DOHH2 (cell line): ENCODE results near the gene MAP3K20.

Source experiments
- H3F3A ChIP-seq: fragments of 200-600 bp; sonication (generic), shearing (Covaris generic); 2 replicates; pipeline ENCODE4 v1.6.0; 2016; ENCODE audit warnings: antibody characterized with exemption, mild to moderate bottlenecking; ENCODE audit not compliant: control insufficient read depth, insufficient read depth
- H3K27ac ChIP-seq: fragments of 200-600 bp; sonication (generic); 2 replicates; pipeline ENCODE4 v1.5.1; 2014; ENCODE audit warnings: low read depth, mild to moderate bottlenecking, low read length, moderate library complexity
- H3K27me3 ChIP-seq: fragments of 200-600 bp; sonication (generic); 2 replicates; pipeline ENCODE4 v1.6.1; 2014; ENCODE audit warnings: mild to moderate bottlenecking, low read length, mixed read lengths; ENCODE audit not compliant: control insufficient read depth
- H3K36me3 ChIP-seq: fragments of 200-600 bp; sonication (generic); 2 replicates; pipeline ENCODE4 v1.6.1; 2014; ENCODE audit warnings: mild to moderate bottlenecking, low read length, moderate library complexity, mixed read lengths; ENCODE audit not compliant: control insufficient read depth
- H3K4me1 ChIP-seq: fragments of 200-600 bp; sonication (generic); 2 replicates; pipeline ENCODE4 v1.6.1; 2014; ENCODE audit warnings: mild to moderate bottlenecking, low read length, mixed read lengths; ENCODE audit not compliant: control insufficient read depth
- H3K4me2 ChIP-seq: fragments of 200-600 bp; sonication (generic); 2 replicates; pipeline ENCODE4 v1.6.0; 2014; ENCODE audit warnings: mild to moderate bottlenecking, low read length, moderate library complexity
- H3K4me3 ChIP-seq: fragments of 200-600 bp; sonication (generic); 2 replicates; pipeline ENCODE4 v1.5.1; 2014; ENCODE audit warnings: mild to moderate bottlenecking, low read length, mixed read lengths
- H3K79me2 ChIP-seq: fragments of 200-600 bp; sonication (generic); 2 replicates; pipeline ENCODE4 v1.6.1; 2014; ENCODE audit warnings: mild to moderate bottlenecking, low read length, mixed read lengths; ENCODE audit not compliant: control insufficient read depth
- H3K9me2 ChIP-seq: fragments of 200-600 bp; sonication (generic); replicated peaks from 2 replicates; pipeline ENCODE4 v1.6.1; 2014; ENCODE audit warnings: mild to moderate bottlenecking, low read length, mixed read lengths; ENCODE audit not compliant: control insufficient read depth
- H3K9me3 ChIP-seq: fragments of 200-600 bp; sonication (generic); 2 replicates; pipeline ENCODE4 v1.6.1; 2014; ENCODE audit warnings: antibody characterized with exemption, low read length, mixed read lengths; ENCODE audit not compliant: control insufficient read depth, insufficient read depth
- H4K20me1 ChIP-seq: fragments of 200-600 bp; sonication (generic); 2 replicates; pipeline ENCODE4 v1.6.0; 2014; ENCODE audit warnings: low read depth, mild to moderate bottlenecking, antibody characterized with exemption, low read length, moderate library complexity; ENCODE audit not compliant: control insufficient read depth, insufficient read depth
- EZH2phosphoT487 ChIP-seq: fragments of 200-600 bp; sonication (generic); IDR thresholded peaks from 2 replicates; pipeline ENCODE4 v1.6.1; 2017; ENCODE audit warnings: borderline replicate concordance, mild to moderate bottlenecking, antibody characterized with exemption, low read length, moderate library complexity, mixed read lengths
- TF ChIP-seq, protein P1 (sequence below): fragments of 200-600 bp; sonication (generic); IDR thresholded peaks from one replicate; pipeline ENCODE4 v1.5.1; 2014; ENCODE audit warnings: antibody characterized with exemption, mild to moderate bottlenecking, low read depth, low read length; ENCODE audit not compliant: poor library complexity, severe bottlenecking

Gene MAP3K20

DNA sequence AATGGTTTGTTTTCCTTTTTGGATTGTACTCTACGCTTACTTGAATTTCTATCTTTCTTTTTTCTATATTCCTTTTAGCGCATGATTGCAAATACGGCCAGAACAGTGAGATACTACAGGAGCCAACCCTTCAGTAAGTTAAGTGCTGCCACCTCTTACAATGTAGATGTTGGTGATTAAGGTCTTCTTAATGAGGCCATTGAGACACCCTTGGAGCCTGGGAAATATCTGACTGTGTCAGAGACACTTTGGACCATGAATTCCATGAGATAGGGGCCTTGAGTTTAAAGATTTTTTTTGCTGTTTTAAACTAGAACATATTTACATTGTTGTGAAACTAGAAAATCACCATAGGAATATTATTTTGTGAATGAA, 27.1 kb upstream of the MAP3K20 start:
- Histone ChIP-seq H3K36me3 (no peaks in the 10 kb centered on the region), H4K20me1 (no peaks in the 10 kb centered on the region), H3K4me1 (no peaks in the 10 kb centered on the region), H3K4me3 (no peak overlapping the region), H3K27me3 (no peaks in the 10 kb centered on the region), H3K79me2 (no peaks in the 10 kb centered on the region), H3F3A (no peaks in the 10 kb centered on the region), H3K9me2 (no peaks in the 10 kb centered on the region), H3K27ac (no peak overlapping the region), H3K4me2 (no peak overlapping the region), H3K9me3 (no peaks in the 10 kb centered on the region)
- no peak for TF ChIP-seq EZH2phosphoT487
- TF ChIP-seq, protein P1, sequence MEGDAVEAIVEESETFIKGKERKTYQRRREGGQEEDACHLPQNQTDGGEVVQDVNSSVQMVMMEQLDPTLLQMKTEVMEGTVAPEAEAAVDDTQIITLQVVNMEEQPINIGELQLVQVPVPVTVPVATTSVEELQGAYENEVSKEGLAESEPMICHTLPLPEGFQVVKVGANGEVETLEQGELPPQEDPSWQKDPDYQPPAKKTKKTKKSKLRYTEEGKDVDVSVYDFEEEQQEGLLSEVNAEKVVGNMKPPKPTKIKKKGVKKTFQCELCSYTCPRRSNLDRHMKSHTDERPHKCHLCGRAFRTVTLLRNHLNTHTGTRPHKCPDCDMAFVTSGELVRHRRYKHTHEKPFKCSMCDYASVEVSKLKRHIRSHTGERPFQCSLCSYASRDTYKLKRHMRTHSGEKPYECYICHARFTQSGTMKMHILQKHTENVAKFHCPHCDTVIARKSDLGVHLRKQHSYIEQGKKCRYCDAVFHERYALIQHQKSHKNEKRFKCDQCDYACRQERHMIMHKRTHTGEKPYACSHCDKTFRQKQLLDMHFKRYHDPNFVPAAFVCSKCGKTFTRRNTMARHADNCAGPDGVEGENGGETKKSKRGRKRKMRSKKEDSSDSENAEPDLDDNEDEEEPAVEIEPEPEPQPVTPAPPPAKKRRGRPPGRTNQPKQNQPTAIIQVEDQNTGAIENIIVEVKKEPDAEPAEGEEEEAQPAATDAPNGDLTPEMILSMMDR, result no peak

DNA sequence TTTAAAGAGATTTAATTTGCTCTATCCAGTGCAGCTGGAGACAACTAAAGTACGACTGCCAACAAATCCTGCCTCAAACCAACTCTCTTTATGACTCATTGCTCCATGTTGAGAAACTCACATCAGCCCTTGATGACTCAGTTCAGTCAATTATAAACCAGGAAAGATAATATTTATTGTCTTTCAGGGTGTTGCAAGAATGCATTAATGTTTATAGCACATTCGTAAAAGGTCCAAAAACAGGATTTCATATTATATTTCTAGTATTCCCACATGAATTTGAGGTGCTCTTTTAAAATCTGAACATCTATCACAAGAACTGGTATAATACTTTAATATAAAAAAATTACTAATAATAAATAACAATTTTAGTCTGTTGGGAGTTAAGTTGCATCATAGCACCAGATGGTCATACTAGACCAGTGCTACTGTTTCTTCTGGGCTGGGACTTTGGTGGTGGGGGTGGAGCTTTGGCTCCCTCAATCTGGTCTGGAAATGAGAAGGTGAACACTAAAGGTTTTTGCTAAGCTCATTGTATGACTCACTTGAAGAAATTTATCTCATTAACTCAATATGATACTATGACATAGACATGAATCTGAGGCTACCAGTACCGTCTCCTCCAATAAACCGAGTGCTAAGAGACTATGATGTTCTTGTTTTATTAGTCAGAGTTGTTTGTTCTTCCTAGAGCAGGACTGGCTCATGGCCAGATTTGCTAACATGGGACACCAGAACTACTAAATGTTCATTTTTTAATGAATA, 26.6 kb upstream of the MAP3K20 start:
- Histone ChIP-seq H3K27me3 (no peaks in the 10 kb centered on the region), H3K4me2 (no peak overlapping the region), H3K4me3 (no peak overlapping the region), H3K4me1 (no peaks in the 10 kb centered on the region), H3K27ac (no peak overlapping the region), H4K20me1 (no peaks in the 10 kb centered on the region), H3F3A (no peaks in the 10 kb centered on the region), H3K9me3 (no peaks in the 10 kb centered on the region), H3K9me2 (no peaks in the 10 kb centered on the region), H3K79me2 (no peaks in the 10 kb centered on the region), H3K36me3 (no peaks in the 10 kb centered on the region)
- no peak for TF ChIP-seq EZH2phosphoT487
- TF ChIP-seq, protein P1, result no peak

DNA sequence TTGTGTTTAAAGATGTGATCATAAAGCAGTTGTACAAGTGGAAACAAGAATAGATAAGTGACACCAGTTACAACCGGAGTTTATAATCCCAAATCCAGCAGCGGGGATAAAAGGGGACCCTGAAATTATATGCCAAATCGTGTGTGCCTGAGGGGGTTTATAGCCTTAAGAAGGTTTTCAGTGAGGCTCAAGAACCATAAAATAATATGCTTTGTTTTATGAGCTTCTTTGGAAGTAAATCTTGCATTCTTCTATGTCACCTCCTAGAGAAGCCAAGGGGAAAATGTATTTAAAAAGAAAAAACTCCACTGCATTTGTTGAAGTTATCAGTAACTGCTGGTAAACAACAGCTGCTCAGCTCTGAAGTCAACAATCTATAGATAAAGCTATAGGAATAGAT, 25.8 kb upstream of the MAP3K20 start:
- Histone ChIP-seq H3K9me3 (no peaks in the 10 kb centered on the region), H3F3A (no peaks in the 10 kb centered on the region), H3K4me2 (no peak overlapping the region), H3K36me3 (no peaks in the 10 kb centered on the region), H4K20me1 (no peaks in the 10 kb centered on the region), H3K4me1 (no peaks in the 10 kb centered on the region), H3K27ac (no peak overlapping the region), H3K79me2 (no peaks in the 10 kb centered on the region), H3K27me3 (no peaks in the 10 kb centered on the region), H3K4me3 (no peak overlapping the region), H3K9me2 (no peaks in the 10 kb centered on the region)
- TF ChIP-seq EZH2phosphoT487, result no peak
- TF ChIP-seq, protein P1, result no peak
